ENCODE data around the gene IFIH1. TPM values are rescaled to one million over a fixed set of nuclear protein-coding genes. Genes with fewer than 3 reads are reported as not detected.

The IFIH1 gene
- total and polyA plus RNA-seq, 2 experiments from 2014 or later = 1.2 to 2.5 TPM

GRCh38 chr2:162252153-162252552 lies 66.3 kb downstream of the IFIH1 start:
- TF ChIP-seq REST (IDR thresholded peaks at IDR 0.05; ENCODE audit: unreplicated experiment) = no peak
- TF ChIP-seq, protein P1, sequence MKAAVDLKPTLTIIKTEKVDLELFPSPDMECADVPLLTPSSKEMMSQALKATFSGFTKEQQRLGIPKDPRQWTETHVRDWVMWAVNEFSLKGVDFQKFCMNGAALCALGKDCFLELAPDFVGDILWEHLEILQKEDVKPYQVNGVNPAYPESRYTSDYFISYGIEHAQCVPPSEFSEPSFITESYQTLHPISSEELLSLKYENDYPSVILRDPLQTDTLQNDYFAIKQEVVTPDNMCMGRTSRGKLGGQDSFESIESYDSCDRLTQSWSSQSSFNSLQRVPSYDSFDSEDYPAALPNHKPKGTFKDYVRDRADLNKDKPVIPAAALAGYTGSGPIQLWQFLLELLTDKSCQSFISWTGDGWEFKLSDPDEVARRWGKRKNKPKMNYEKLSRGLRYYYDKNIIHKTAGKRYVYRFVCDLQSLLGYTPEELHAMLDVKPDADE (IDR thresholded peaks at IDR 0.05) = no peak
- TF ChIP-seq CTCF (conservative IDR thresholded peaks at IDR 0.05; ENCODE audit: low read depth in 2 of 2) = no peak
- no peak for TF ChIP-seq NANOG (IDR thresholded peaks at IDR 0.05; ENCODE audit: borderline replicate concordance)
- no peak for TF ChIP-seq ZNF331 (CRISPR knock-in tag; IDR thresholded peaks at IDR 0.05; ENCODE audit: low read depth)
- TF ChIP-seq, protein P2, sequence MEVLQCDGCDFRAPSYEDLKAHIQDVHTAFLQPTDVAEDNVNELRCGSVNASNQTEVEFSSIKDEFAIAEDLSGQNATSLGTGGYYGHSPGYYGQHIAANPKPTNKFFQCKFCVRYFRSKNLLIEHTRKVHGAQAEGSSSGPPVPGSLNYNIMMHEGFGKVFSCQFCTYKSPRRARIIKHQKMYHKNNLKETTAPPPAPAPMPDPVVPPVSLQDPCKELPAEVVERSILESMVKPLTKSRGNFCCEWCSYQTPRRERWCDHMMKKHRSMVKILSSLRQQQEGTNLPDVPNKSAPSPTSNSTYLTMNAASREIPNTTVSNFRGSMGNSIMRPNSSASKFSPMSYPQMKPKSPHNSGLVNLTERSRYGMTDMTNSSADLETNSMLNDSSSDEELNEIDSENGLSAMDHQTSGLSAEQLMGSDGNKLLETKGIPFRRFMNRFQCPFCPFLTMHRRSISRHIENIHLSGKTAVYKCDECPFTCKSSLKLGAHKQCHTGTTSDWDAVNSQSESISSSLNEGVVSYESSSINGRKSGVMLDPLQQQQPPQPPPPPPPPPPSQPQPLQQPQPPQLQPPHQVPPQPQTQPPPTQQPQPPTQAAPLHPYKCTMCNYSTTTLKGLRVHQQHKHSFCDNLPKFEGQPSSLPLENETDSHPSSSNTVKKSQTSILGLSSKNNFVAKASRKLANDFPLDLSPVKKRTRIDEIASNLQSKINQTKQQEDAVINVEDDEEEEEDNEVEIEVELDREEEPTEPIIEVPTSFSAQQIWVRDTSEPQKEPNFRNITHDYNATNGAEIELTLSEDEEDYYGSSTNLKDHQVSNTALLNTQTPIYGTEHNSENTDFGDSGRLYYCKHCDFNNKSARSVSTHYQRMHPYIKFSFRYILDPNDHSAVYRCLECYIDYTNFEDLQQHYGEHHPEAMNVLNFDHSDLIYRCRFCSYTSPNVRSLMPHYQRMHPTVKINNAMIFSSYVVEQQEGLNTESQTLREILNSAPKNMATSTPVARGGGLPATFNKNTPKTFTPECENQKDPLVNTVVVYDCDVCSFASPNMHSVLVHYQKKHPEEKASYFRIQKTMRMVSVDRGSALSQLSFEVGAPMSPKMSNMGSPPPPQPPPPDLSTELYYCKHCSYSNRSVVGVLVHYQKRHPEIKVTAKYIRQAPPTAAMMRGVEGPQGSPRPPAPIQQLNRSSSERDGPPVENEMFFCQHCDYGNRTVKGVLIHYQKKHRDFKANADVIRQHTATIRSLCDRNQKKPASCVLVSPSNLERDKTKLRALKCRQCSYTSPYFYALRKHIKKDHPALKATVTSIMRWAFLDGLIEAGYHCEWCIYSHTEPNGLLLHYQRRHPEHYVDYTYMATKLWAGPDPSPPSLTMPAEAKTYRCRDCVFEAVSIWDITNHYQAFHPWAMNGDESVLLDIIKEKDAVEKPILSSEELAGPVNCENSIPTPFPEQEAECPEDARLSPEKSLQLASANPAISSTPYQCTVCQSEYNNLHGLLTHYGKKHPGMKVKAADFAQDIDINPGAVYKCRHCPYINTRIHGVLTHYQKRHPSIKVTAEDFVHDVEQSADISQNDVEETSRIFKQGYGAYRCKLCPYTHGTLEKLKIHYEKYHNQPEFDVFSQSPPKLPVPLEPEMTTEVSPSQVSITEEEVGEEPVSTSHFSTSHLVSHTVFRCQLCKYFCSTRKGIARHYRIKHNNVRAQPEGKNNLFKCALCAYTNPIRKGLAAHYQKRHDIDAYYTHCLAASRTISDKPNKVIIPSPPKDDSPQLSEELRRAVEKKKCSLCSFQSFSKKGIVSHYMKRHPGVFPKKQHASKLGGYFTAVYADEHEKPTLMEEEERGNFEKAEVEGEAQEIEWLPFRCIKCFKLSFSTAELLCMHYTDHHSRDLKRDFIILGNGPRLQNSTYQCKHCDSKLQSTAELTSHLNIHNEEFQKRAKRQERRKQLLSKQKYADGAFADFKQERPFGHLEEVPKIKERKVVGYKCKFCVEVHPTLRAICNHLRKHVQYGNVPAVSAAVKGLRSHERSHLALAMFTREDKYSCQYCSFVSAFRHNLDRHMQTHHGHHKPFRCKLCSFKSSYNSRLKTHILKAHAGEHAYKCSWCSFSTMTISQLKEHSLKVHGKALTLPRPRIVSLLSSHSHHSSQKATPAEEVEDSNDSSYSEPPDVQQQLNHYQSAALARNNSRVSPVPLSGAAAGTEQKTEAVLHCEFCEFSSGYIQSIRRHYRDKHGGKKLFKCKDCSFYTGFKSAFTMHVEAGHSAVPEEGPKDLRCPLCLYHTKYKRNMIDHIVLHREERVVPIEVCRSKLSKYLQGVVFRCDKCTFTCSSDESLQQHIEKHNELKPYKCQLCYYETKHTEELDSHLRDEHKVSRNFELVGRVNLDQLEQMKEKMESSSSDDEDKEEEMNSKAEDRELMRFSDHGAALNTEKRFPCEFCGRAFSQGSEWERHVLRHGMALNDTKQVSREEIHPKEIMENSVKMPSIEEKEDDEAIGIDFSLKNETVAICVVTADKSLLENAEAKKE (CRISPR knock-in tag; IDR thresholded peaks at IDR 0.05) = no peak
- no peak for TF ChIP-seq EZH2phosphoT487 (IDR thresholded peaks at IDR 0.05; ENCODE audit: unreplicated experiment)
- no peak for TF ChIP-seq POLR2AphosphoS5 (IDR thresholded peaks at IDR 0.05; ENCODE audit: low read depth)
- TF ChIP-seq STAT1 (IDR thresholded peaks at IDR 0.05; ENCODE audit: unreplicated experiment) = no peak
- no peak for TF ChIP-seq CREB1 (CRISPR knock-in tag; IDR thresholded peaks at IDR 0.05; ENCODE audit: low read depth)
- TF ChIP-seq JUNB (IDR thresholded peaks at IDR 0.05; ENCODE audit: unreplicated experiment) = no peak
- no peak for TF ChIP-seq EZH2 (IDR thresholded peaks at IDR 0.05; ENCODE audit: low read depth, unreplicated experiment)
- no peak for TF ChIP-seq ZNF114 (CRISPR knock-in tag; IDR thresholded peaks at IDR 0.05)
- H3K4me2 ChIP-seq = no peak overlapping the region
- no peaks in the 10 kb centered on the region for H3K36me3 Mint-ChIP-seq (ENCODE audit: low read depth)
- H3K27me3 Mint-ChIP-seq (ENCODE audit: insufficient read depth, low read depth, poor library complexity) = no peaks in the 10 kb centered on the region
- no peaks in the 10 kb centered on the region for H4K20me1 ChIP-seq (replicated peaks; ENCODE audit: insufficient read depth)
- H3K9me3 Mint-ChIP-seq = no peaks in the 10 kb centered on the region; the same call in 2 of the 3 replicates
- H3K4me3 ChIP-seq = no peak overlapping the region
- no peak for DNase-seq (ENCODE audit: low spot score)
- no peaks in the 10 kb centered on the region for H3F3A ChIP-seq (replicated peaks; ENCODE audit: low read depth)
- peaks cover 1% of the 10 kb centered on the region; the same call in 1 of the 3 replicates for H3K4me1 Mint-ChIP-seq
- H3K4me3 Mint-ChIP-seq = no peak overlapping the region
- no peaks in the 10 kb centered on the region for H3K9me2 ChIP-seq (ENCODE audit: insufficient read depth)
- no peaks in the 10 kb centered on the region for H3K27me3 ChIP-seq (ENCODE audit: insufficient read depth)
- no peak overlapping the region for H2AFZ ChIP-seq
- H3K79me2 ChIP-seq (replicated peaks; ENCODE audit: insufficient read depth) = no peaks in the 10 kb centered on the region
- no peaks in the 10 kb centered on the region for H3K36me3 ChIP-seq (ENCODE audit: insufficient read depth)
- H3K27ac ChIP-seq (ENCODE audit: low read depth) = no peak overlapping the region
- ATAC-seq = no peak
- H3K4me1 ChIP-seq (ENCODE audit: insufficient read depth) = no peaks in the 10 kb centered on the region; the same call in 1 of the 2 replicates
- no peak overlapping the region for H3K27ac Mint-ChIP-seq

Data from GM23338 (cell line).